Measurements from ENCODE around the gene JAM3.

GRCh38 chr11:134052988-134053945, 15.6 kb upstream of the JAM3 start:
- no peak for TF ChIP-seq ELF4 (IDR thresholded peaks at IDR 0.05)
- TF ChIP-seq PKNOX1 (IDR thresholded peaks at IDR 0.05), result no peak
